ENCODE results near the gene RFC5.

DNA sequence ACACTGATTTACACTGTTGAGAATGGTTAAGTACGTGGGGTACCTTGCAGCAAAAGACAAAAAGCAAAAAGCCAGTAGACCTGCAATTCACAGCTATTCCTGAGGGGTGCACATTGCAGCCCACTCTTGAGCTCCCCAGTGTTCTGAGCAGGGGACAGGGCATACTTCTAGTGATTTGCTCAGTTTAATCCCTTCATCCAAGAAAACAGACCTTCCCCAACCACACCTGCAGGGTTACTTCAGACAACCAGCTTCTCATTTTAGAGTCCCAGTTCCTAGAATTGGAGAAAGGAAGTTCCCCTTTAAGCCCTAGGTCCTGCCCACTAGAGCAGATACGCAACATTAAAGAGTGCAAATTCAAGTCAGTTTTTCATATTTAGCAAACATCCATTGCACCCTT is 48.1 kb downstream of the RFC5 start:
- no peak for TF ChIP-seq RCOR1 (IDR thresholded peaks at IDR 0.05; ENCODE audit: insufficient replicate concordance, low read length)
- TF ChIP-seq, protein P1, sequence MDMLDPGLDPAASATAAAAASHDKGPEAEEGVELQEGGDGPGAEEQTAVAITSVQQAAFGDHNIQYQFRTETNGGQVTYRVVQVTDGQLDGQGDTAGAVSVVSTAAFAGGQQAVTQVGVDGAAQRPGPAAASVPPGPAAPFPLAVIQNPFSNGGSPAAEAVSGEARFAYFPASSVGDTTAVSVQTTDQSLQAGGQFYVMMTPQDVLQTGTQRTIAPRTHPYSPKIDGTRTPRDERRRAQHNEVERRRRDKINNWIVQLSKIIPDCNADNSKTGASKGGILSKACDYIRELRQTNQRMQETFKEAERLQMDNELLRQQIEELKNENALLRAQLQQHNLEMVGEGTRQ (IDR thresholded peaks at IDR 0.05; ENCODE audit: low read depth, low read length), result no peak
- TF ChIP-seq CTCF (conservative IDR thresholded peaks at IDR 0.05; ENCODE audit: low read depth, low read length), result no peak
